GM12873 (cell line): ENCODE measurements around the gene WDR1.

Source experiments
- TF ChIP-seq, protein P1 (sequence below): IDR thresholded peaks from 2 replicates; pipeline ENCODE4 v1.5.1; 2012; ENCODE audit warnings: low read depth, mild to moderate bottlenecking, moderate library complexity, low read length, control low read depth; ENCODE audit not compliant: insufficient read depth; ENCODE audit errors: missing control alignments

Gene WDR1

GRCh38 chr4:10034136-10034535 lies 82.5 kb downstream of the WDR1 start:
- TF ChIP-seq, protein P1, sequence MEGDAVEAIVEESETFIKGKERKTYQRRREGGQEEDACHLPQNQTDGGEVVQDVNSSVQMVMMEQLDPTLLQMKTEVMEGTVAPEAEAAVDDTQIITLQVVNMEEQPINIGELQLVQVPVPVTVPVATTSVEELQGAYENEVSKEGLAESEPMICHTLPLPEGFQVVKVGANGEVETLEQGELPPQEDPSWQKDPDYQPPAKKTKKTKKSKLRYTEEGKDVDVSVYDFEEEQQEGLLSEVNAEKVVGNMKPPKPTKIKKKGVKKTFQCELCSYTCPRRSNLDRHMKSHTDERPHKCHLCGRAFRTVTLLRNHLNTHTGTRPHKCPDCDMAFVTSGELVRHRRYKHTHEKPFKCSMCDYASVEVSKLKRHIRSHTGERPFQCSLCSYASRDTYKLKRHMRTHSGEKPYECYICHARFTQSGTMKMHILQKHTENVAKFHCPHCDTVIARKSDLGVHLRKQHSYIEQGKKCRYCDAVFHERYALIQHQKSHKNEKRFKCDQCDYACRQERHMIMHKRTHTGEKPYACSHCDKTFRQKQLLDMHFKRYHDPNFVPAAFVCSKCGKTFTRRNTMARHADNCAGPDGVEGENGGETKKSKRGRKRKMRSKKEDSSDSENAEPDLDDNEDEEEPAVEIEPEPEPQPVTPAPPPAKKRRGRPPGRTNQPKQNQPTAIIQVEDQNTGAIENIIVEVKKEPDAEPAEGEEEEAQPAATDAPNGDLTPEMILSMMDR: no peak

GRCh38 chr4:10033191-10033881 lies 83.3 kb downstream of the WDR1 start:
- TF ChIP-seq, protein P1: no peak

GRCh38 chr4:10032625-10033024 lies 84.0 kb downstream of the WDR1 start:
- TF ChIP-seq, protein P1: no peak

DNA sequence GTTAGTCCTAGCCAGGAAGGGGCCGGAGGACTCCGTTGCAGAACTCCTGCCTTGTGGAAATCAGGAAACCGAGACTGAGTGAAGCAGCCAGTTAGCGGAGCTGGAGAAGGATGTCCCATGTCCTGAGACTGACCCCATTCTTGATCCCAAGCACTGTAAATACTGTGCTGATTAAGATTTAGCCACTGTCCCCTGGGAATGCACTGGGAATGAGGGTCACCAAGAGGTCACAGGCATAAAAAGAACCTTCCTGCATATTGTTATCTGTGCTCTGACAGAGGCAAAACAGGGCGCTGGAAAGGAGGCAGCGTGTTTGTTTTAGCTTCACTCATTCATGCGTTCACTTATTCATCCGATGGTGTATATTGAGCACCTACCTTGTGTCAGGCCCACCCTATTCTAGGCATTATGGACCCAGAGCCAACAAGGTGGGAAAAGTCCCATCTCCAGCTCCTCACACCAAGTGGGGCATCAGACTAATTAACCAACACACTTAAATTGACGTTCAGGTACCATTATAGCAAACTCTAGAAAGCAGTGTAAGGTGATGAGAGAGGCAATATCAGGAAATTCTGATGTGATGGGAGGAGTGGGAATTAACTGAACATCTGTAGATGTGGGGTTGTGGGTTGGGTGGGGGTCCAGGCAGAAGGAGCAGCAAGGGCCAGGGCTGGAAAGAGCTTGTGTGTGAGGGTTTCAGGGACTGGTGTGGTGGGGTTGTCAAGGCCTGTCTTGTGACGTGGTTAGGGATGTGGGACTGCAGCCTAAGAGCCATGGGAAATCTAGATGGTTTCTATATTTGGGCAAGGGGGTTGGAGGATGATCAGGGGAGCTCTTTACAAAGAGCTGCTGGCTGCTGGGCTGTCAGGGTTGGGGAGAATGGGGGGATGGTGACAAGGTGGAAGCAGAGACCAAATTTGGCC lies 84.7 kb downstream of the WDR1 start:
- TF ChIP-seq, protein P1: no peak

- TF ChIP-seq, protein P1: no peak
Measured at GRCh38 chr4:10030972-10031667, 85.5 kb downstream of the WDR1 start.

- TF ChIP-seq, protein P1: no peak
Measured at GRCh38 chr4:10029403-10029802, 87.2 kb downstream of the WDR1 start.

DNA sequence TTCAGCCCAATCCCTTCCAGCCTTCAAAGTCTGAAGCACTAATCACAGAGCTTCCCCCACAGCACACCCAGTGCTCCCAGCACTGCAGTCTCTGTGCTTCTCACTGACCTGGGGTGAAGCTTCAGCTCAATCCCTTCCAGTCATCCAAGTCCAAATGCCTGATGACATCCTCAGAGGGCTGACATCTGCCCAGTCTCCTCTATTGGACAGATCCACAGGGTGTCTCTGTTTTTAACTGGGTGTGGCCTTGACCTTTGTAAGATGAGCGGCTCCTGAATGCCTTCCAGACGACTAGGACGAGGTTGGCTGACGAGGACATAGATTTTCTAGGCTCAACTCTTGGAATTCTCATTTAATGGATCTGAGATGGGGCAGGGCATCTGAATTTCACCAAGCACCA lies 87.7 kb downstream of the WDR1 start:
- TF ChIP-seq, protein P1: no peak
